Measurements from ENCODE around the gene FAM13A.
A peak's percentile ranks its signal among the peaks of the same experiment; 100 is the strongest.

Gene FAM13A

DNA sequence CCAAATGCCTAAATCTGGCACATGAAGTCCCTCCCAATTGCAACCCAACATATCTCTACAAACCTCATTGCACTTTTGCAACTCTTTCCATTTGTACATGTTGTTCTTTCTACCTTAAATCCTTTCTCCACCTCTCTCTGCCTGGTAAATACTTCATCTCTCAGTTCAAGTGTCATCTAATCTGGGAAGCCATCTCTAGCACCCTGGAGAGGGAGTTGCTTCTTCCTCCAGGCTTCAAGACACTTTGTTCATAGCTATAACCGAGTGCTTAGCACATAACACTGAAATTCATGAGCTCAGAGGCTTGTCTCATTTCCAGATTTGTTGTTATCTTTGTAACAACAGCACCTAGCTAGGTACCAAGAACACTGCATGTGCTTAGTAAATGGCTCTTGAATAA is 244.6 kb downstream of the FAM13A start:
- H3K27me3 ChIP-seq (ENCODE audit: control insufficient read depth in 2 of 2, insufficient read depth in 2 of 2, low read length in 2 of 2) = no peaks in the 10 kb centered on the region
- H3K27ac ChIP-seq (ENCODE audit: low read depth in 2 of 2, low read length in 2 of 2) = no peak overlapping the region
- H3K9me3 ChIP-seq (ENCODE audit: control insufficient read depth in 2 of 2, low read length in 2 of 2) = no peaks in the 10 kb centered on the region
- no peak overlapping the region for H3K4me3 ChIP-seq (ENCODE audit: low read length in 2 of 2)
- no peaks in the 10 kb centered on the region for H3K36me3 ChIP-seq (ENCODE audit: control insufficient read depth in 2 of 2, insufficient read depth in 2 of 2, low read length in 2 of 2)
- H3K4me1 ChIP-seq (ENCODE audit: control insufficient read depth in 2 of 2, insufficient read depth in 2 of 2, low read length in 2 of 2) = peaks cover 6 to 15% of the 10 kb centered on the region in 2 donors
- no peak overlapping the region for H3K9ac ChIP-seq (ENCODE audit: low read depth in 1 of 2, low read length in 2 of 2)

DNA sequence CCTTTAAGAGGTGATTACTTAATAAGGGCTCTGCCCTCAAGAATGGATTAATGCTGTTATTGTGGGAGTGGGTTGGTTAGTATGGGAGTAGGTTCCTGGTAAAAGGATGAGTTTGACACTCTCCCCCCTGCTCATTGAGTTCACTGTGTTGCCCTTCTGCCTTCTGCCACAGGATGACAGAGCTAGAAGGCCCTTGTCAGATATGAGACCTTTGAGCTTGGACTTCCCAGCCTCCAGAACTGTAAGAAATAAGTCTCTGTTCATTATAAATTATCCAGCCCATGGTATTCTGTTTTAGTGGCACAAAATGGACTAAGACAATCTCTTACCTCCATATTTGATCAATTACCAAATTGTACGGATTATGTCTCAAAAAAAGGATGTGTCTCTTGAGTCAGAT is 245.1 kb downstream of the FAM13A start:
- H3K4me1 ChIP-seq (ENCODE audit: control insufficient read depth in 2 of 2, insufficient read depth in 2 of 2, low read length in 2 of 2) = peaks cover 6 to 15% of the 10 kb centered on the region in 2 donors
- H3K9ac ChIP-seq (ENCODE audit: low read depth in 1 of 2, low read length in 2 of 2) = no peak overlapping the region
- H3K27ac ChIP-seq (ENCODE audit: low read depth in 2 of 2, low read length in 2 of 2) = no peak overlapping the region
- H3K9me3 ChIP-seq (ENCODE audit: control insufficient read depth in 2 of 2, low read length in 2 of 2) = no peaks in the 10 kb centered on the region
- no peaks in the 10 kb centered on the region for H3K36me3 ChIP-seq (ENCODE audit: control insufficient read depth in 2 of 2, insufficient read depth in 2 of 2, low read length in 2 of 2)
- H3K4me3 ChIP-seq (ENCODE audit: low read length in 2 of 2) = no peak overlapping the region
- H3K27me3 ChIP-seq (ENCODE audit: control insufficient read depth in 2 of 2, insufficient read depth in 2 of 2, low read length in 2 of 2) = no peaks in the 10 kb centered on the region

DNA sequence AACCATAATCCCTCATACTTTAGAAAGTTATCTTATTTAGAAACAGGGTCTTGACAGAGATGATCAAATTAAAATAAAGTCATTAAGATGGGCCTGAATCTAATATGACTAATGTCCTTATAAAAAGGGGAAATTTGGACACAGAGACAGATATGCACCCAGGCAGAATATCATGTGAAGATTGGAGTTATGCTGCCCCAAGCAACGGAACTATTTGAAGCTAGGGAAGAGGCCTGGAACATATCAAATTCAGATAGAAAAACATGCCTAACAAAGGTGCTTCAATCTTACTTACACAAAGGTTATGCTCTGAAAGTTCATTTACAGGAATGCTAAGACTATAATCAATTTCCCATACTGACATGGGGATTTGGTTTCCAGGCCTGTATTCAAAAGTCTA is 246.7 kb downstream of the FAM13A start:
- H3K27ac ChIP-seq (ENCODE audit: low read depth in 2 of 2, low read length in 2 of 2) = no peak overlapping the region

DNA sequence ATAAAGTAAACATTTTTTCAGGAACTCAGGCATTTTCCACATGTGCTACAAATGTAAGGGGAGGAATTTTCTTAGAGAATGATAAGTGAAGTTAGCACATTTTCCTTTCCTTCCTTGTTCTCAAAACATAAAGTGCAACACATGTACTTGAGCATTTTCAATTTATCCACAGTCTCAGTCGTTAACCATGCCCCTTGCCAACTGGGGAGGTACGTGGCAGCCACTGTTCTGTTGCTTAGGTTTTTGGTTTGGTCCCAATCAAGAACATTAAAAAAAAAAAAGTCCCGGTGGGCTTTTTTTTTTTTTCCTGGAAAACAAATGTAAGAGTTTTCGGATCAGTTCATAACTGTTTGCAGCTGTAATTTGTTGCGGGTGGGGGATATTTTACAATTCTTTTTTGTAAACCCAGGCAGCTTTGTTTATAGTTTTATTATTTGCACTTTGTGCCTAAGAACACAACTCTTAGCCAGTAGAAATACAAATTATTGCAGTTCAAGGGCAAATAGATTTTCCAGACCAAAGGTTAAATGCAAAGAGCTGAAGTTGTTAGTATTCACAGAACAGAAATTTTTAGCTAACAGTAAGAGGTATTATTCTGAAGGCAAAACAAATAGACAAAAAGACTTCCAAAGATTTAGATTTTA is 247.3 kb downstream of the FAM13A start:
- H3K9ac ChIP-seq (ENCODE audit: low read depth in 1 of 2, low read length in 2 of 2) = peak overlapping the region in 1 of 2 donors; percentile 20
- H3K9me3 ChIP-seq (ENCODE audit: control insufficient read depth in 2 of 2, low read length in 2 of 2) = no peaks in the 10 kb centered on the region
- no peaks in the 10 kb centered on the region for H3K27me3 ChIP-seq (ENCODE audit: control insufficient read depth in 2 of 2, insufficient read depth in 2 of 2, low read length in 2 of 2)
- H3K4me3 ChIP-seq (ENCODE audit: low read length in 2 of 2) = peak overlapping the region in 1 of 2 donors; percentile 20
- peaks cover 8 to 24% of the 10 kb centered on the region in 2 donors for H3K4me1 ChIP-seq (ENCODE audit: control insufficient read depth in 2 of 2, insufficient read depth in 2 of 2, low read length in 2 of 2)
- H3K36me3 ChIP-seq (ENCODE audit: control insufficient read depth in 2 of 2, insufficient read depth in 2 of 2, low read length in 2 of 2) = no peaks in the 10 kb centered on the region
- H3K27ac ChIP-seq (ENCODE audit: low read depth in 2 of 2, low read length in 2 of 2) = no peak overlapping the region

More for the DNA sequence above, 246.7 kb downstream of the FAM13A start:
- Histone ChIP-seq H3K9ac (ENCODE audit: low read depth in 1 of 2, low read length in 2 of 2) (no peak overlapping the region), H3K4me3 (ENCODE audit: low read length in 2 of 2) (no peak overlapping the region), H3K9me3 (ENCODE audit: control insufficient read depth in 2 of 2, low read length in 2 of 2) (no peaks in the 10 kb centered on the region), H3K27me3 (ENCODE audit: control insufficient read depth in 2 of 2, insufficient read depth in 2 of 2, low read length in 2 of 2) (no peaks in the 10 kb centered on the region), H3K4me1 (ENCODE audit: control insufficient read depth in 2 of 2, insufficient read depth in 2 of 2, low read length in 2 of 2) (peaks cover 8 to 19% of the 10 kb centered on the region in 2 donors), H3K36me3 (ENCODE audit: control insufficient read depth in 2 of 2, insufficient read depth in 2 of 2, low read length in 2 of 2) (no peaks in the 10 kb centered on the region)

DNA sequence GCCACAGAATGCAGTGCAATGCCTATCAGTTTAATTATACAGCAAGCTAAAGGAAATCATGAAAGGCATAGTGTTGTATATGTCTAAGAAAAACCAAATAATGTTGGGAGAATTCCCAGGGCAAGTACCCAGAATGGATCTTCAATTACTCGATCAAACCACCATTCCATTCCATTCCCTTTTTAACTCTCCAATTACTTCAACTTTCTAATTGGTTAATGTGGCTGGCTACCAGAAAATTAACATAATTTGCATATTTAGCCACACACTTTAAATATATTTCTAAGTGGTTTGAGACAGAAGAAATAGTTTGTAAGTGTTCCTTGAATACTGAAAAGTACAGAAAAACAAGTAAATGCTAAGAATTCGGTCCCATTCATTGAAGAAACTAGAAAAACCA is 247.9 kb downstream of the FAM13A start:
- Histone ChIP-seq H3K4me3 (ENCODE audit: low read length in 2 of 2) (no peak overlapping the region), H3K36me3 (ENCODE audit: control insufficient read depth in 2 of 2, insufficient read depth in 2 of 2, low read length in 2 of 2) (no peaks in the 10 kb centered on the region), H3K4me1 (ENCODE audit: control insufficient read depth in 2 of 2, insufficient read depth in 2 of 2, low read length in 2 of 2) (peaks cover 10 to 28% of the 10 kb centered on the region in 2 donors), H3K9ac (ENCODE audit: low read depth in 1 of 2, low read length in 2 of 2) (peak overlapping the region in 1 of 2 donors; percentile 20), H3K27ac (ENCODE audit: low read depth in 2 of 2, low read length in 2 of 2) (no peak overlapping the region), H3K27me3 (ENCODE audit: control insufficient read depth in 2 of 2, insufficient read depth in 2 of 2, low read length in 2 of 2) (no peaks in the 10 kb centered on the region), H3K9me3 (ENCODE audit: control insufficient read depth in 2 of 2, low read length in 2 of 2) (no peaks in the 10 kb centered on the region)

DNA sequence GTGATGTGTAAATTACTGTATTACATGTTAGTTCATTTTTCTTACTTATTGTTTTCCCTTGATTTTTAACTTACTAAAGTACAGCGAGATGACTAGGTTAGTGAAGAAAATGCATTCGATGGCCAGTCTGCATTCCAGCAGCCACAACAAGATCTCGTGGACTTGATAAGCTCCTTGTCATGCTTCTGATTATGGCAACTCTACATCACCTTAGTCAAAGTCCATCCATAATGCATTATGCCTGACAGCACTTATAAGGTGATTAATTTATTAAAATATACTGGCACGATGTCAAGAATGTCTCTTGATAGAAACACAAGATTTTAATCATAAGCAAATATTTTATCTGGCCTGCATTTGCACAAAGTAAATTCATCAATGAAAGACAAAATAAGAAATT is 249.5 kb downstream of the FAM13A start:
- Histone ChIP-seq H3K27ac (ENCODE audit: low read depth in 2 of 2, low read length in 2 of 2) (no peak overlapping the region), H3K4me1 (ENCODE audit: control insufficient read depth in 2 of 2, insufficient read depth in 2 of 2, low read length in 2 of 2) (peaks cover 10 to 28% of the 10 kb centered on the region in 2 donors), H3K27me3 (ENCODE audit: control insufficient read depth in 2 of 2, insufficient read depth in 2 of 2, low read length in 2 of 2) (no peaks in the 10 kb centered on the region), H3K4me3 (ENCODE audit: low read length in 2 of 2) (no peak overlapping the region), H3K9me3 (ENCODE audit: control insufficient read depth in 2 of 2, low read length in 2 of 2) (no peaks in the 10 kb centered on the region), H3K9ac (ENCODE audit: low read depth in 1 of 2, low read length in 2 of 2) (no peak overlapping the region), H3K36me3 (ENCODE audit: control insufficient read depth in 2 of 2, insufficient read depth in 2 of 2, low read length in 2 of 2) (peaks cover 5% of the 10 kb centered on the region in 2 donors)

DNA sequence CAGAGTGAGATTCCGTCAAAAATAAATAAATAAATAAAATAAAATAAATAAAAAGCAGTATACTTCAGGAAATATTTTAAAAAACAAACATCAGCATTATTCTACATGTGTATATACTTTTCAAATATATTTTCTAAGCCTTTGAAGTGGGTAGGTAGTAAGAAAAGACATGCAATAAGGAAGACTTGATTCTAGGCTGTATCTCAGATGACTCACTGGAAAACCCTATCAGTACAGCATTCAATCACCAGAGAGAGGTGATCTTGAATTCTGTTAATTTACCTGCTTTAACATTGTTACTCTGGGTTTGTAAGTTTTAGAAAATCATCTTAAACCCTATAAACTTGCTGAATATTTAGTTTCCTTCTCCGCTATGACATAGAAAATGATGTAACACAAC is 252.8 kb downstream of the FAM13A start:
- peak overlapping the region in 1 of 2 donors; percentile 28 for H3K27ac ChIP-seq (ENCODE audit: low read depth in 2 of 2, low read length in 2 of 2)
- no peak overlapping the region for H3K9ac ChIP-seq (ENCODE audit: low read depth in 1 of 2, low read length in 2 of 2)
- H3K36me3 ChIP-seq (ENCODE audit: control insufficient read depth in 2 of 2, insufficient read depth in 2 of 2, low read length in 2 of 2) = peaks cover 9 to 11% of the 10 kb centered on the region in 2 donors
- H3K4me3 ChIP-seq (ENCODE audit: low read length in 2 of 2) = no peak overlapping the region
- H3K4me1 ChIP-seq (ENCODE audit: control insufficient read depth in 2 of 2, insufficient read depth in 2 of 2, low read length in 2 of 2) = peaks cover 7 to 18% of the 10 kb centered on the region in 2 donors
- no peaks in the 10 kb centered on the region for H3K9me3 ChIP-seq (ENCODE audit: control insufficient read depth in 2 of 2, low read length in 2 of 2)
- no peaks in the 10 kb centered on the region for H3K27me3 ChIP-seq (ENCODE audit: control insufficient read depth in 2 of 2, insufficient read depth in 2 of 2, low read length in 2 of 2)

DNA sequence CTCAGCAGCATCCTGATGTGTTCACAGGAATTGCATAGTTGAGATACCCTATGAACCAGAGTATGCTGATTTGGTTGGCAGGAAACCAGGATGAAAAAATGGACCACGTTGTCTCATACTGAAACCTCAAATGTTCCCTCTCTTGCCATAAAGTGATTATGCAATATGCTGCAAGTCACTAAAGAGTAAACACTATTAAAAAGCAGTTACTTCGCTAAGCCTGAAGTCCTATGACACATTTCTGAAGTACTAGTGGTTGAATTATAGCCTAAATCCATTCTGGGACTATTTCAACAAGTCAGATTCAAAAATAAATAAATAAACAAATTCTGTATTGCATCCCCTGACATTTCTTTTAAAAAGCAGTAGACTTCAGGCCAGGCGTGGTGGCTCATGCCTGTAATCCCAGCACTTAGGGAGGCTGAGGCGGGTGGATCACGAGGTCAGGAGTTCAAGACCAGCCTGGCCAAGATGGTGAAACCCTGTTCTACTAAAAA is 253.3 kb downstream of the FAM13A start:
- Histone ChIP-seq H3K4me1 (ENCODE audit: control insufficient read depth in 2 of 2, insufficient read depth in 2 of 2, low read length in 2 of 2) (peaks cover 5 to 16% of the 10 kb centered on the region in 2 donors), H3K27me3 (ENCODE audit: control insufficient read depth in 2 of 2, insufficient read depth in 2 of 2, low read length in 2 of 2) (no peaks in the 10 kb centered on the region), H3K27ac (ENCODE audit: low read depth in 2 of 2, low read length in 2 of 2) (peak overlapping the region; percentile 28 to 57), H3K4me3 (ENCODE audit: low read length in 2 of 2) (no peak overlapping the region), H3K9me3 (ENCODE audit: control insufficient read depth in 2 of 2, low read length in 2 of 2) (no peaks in the 10 kb centered on the region), H3K36me3 (ENCODE audit: control insufficient read depth in 2 of 2, insufficient read depth in 2 of 2, low read length in 2 of 2) (peaks cover 10 to 11% of the 10 kb centered on the region in 2 donors), H3K9ac (ENCODE audit: low read depth in 1 of 2, low read length in 2 of 2) (no peak overlapping the region)

DNA sequence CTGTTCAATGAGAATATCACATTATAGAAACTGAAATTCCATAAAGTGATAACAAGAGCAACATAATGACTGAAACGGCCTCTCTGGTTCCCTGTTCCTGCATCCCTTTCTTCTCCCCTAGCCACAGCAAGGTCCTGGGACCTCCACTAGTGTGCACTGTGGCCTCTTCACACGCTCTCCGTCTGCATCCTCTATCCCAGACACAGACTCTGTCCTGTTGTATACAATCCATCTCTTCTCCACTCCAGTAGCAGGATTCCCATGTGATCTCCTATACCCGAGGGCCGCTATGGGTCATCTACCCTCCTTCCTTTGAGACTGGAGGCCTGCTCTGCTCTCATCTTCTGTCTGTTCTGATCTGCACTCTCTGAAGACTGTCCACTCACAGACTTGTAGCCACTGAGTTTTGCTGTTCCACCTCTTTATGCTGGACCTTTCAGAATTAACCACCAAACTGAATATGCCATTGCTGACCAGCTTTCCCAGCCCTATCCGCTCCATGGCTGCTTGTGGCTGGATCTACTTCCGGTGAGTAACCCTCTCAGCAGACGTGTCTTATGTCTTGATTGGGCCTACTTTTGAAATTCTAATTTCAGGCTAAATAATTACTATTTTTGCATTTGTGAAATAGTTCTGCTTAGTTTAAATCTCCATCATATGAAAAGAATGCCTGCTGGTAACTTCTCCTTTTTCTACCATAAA is 254.2 kb downstream of the FAM13A start:
- Histone ChIP-seq H3K27ac (ENCODE audit: low read depth in 2 of 2, low read length in 2 of 2) (no peak overlapping the region), H3K9ac (ENCODE audit: low read depth in 1 of 2, low read length in 2 of 2) (no peak overlapping the region), H3K4me1 (ENCODE audit: control insufficient read depth in 2 of 2, insufficient read depth in 2 of 2, low read length in 2 of 2) (peaks cover 5 to 15% of the 10 kb centered on the region in 2 donors), H3K27me3 (ENCODE audit: control insufficient read depth in 2 of 2, insufficient read depth in 2 of 2, low read length in 2 of 2) (no peaks in the 10 kb centered on the region), H3K4me3 (ENCODE audit: low read length in 2 of 2) (no peak overlapping the region), H3K9me3 (ENCODE audit: control insufficient read depth in 2 of 2, low read length in 2 of 2) (no peaks in the 10 kb centered on the region), H3K36me3 (ENCODE audit: control insufficient read depth in 2 of 2, insufficient read depth in 2 of 2, low read length in 2 of 2) (peaks cover 11% of the 10 kb centered on the region in 2 donors)

DNA sequence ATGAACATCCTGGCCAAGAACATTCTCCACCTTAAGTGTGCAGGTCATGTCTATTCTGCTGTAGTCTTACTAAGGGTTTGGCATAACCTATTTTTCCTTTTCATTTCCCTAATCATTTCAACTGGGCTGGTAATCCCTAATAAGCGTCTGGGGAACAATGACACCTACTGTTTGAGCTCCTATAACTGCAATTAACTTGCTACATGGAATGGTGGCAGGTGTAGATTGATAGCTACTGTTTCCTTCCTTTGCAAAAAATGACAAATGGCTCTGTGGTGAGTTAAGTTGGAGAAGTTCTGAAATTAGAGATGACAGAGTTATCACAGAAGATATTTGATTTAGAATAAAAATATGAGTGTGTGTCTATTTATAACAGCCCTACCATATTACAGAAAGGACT is 254.8 kb downstream of the FAM13A start:
- H3K27me3 ChIP-seq (ENCODE audit: control insufficient read depth in 2 of 2, insufficient read depth in 2 of 2, low read length in 2 of 2) = no peaks in the 10 kb centered on the region
- H3K9me3 ChIP-seq (ENCODE audit: control insufficient read depth in 2 of 2, low read length in 2 of 2) = no peaks in the 10 kb centered on the region
- H3K4me1 ChIP-seq (ENCODE audit: control insufficient read depth in 2 of 2, insufficient read depth in 2 of 2, low read length in 2 of 2) = peaks cover 5 to 14% of the 10 kb centered on the region in 2 donors
- H3K27ac ChIP-seq (ENCODE audit: low read depth in 2 of 2, low read length in 2 of 2) = no peak overlapping the region
- no peak overlapping the region for H3K9ac ChIP-seq (ENCODE audit: low read depth in 1 of 2, low read length in 2 of 2)
- H3K36me3 ChIP-seq (ENCODE audit: control insufficient read depth in 2 of 2, insufficient read depth in 2 of 2, low read length in 2 of 2) = peaks cover 11 to 15% of the 10 kb centered on the region in 2 donors
- no peak overlapping the region for H3K4me3 ChIP-seq (ENCODE audit: low read length in 2 of 2)

All from mucosa of rectum (tissue), 2 donors.